ENCODE measurements around the gene HOXA5. TPM values are rescaled to one million over a fixed set of nuclear protein-coding genes. Genes with fewer than 3 reads are reported as not detected.

The HOXA5 gene
- total and polyA plus RNA-seq, 11 donors: 0.07 to 2.8 (median 0.36) TPM; not detected in 7

GRCh38 chr7:27115221-27116026, 28.1 kb downstream of the HOXA5 start:
- peak overlapping the region in 11 of 12 donors; percentile 3 to 51 (median 25) for H3K4me3 ChIP-seq
- ATAC-seq: no peak
- no peak for TF ChIP-seq CTCF (IDR thresholded peaks at IDR 0.05)
- TF ChIP-seq POLR2A (IDR thresholded peaks at IDR 0.05): no peak
- intact Hi-C loops (cut with DNase I): no loop called here
- H3K27ac ChIP-seq: peak overlapping the region in 9 of 12 donors; percentile 31 to 93 (median 62)
- peaks cover 0 to 26% (median 4%) of the 10 kb centered on the region in 12 donors for H3K4me1 ChIP-seq
- no peak for DNase-seq
- H3K9me3 ChIP-seq: no peaks in the 10 kb centered on the region
- 16 to 28% (median 18%) methylated on average over 25 to 45 of the region's 45 CpGs for WGBS, 4 donors
- H3K27me3 ChIP-seq: peaks cover 48 to 99% (median 84%) of the 10 kb centered on the region in 9 donors
- H3K36me3 ChIP-seq: no peaks in the 10 kb centered on the region

- 16 to 24% (median 19%) methylated on average over 6 of the region's 6 CpGs for WGBS, 4 donors
- Histone ChIP-seq H3K4me3 (peak overlapping the region in 7 of 12 donors; percentile 22 to 51 (median 30)), H3K4me1 (peaks cover 0 to 29% (median 4%) of the 10 kb centered on the region in 12 donors)
Measured at GRCh38 chr7:27114881-27115220, 28.6 kb downstream of the HOXA5 start.

GRCh38 chr7:27113991-27114769, 29.3 kb downstream of the HOXA5 start:
- H3K4me3 ChIP-seq: peak overlapping the region in 11 of 12 donors; percentile 17 to 61 (median 42)
- TF ChIP-seq POLR2A (IDR thresholded peaks at IDR 0.05) (no peak), CTCF (IDR thresholded peaks at IDR 0.05) (no peak)
- peaks cover 0 to 29% (median 4%) of the 10 kb centered on the region in 12 donors for H3K4me1 ChIP-seq
- ATAC-seq: no peak
- no peaks in the 10 kb centered on the region for H3K9me3 ChIP-seq
- 8 to 26% (median 16%) methylated on average over 15 to 26 of the region's 26 CpGs for WGBS, 4 donors
- peaks cover 54 to 99% (median 87%) of the 10 kb centered on the region in 9 donors for H3K27me3 ChIP-seq
- H3K27ac ChIP-seq: peak overlapping the region in 8 of 12 donors; percentile 52 to 93 (median 74)
- intact Hi-C loops (cut with DNase I): no loop called here
- no peaks in the 10 kb centered on the region for H3K36me3 ChIP-seq
- no peak for DNase-seq

More at GRCh38 chr7:27114881-27115220, 28.6 kb downstream of the HOXA5 start:
- TF ChIP-seq CTCF (IDR thresholded peaks at IDR 0.05): no peak
- no peak for TF ChIP-seq POLR2A (IDR thresholded peaks at IDR 0.05)
- intact Hi-C loops (cut with DNase I): no loop called here
- DNase-seq (no peak), ATAC-seq (no peak)
- Histone ChIP-seq H3K36me3 (no peaks in the 10 kb centered on the region), H3K27ac (peak overlapping the region in 5 of 12 donors; percentile 37 to 93 (median 79)), H3K27me3 (peaks cover 51 to 99% (median 87%) of the 10 kb centered on the region in 9 donors), H3K9me3 (no peaks in the 10 kb centered on the region)

All from heart left ventricle (tissue), 16 donors.